HuH-7.5 (cell line): ENCODE results near the gene SLC47A2.
A peak's percentile ranks its signal among the peaks of the same experiment; 100 is the strongest.
"Not testable (repeated sequence)": the region's sequence is repeated elsewhere in the genome, so short reads cannot be mapped to it uniquely, and the experiment has no call there.

Experiments
- DNase-seq: peaks from one replicate; pipeline ENCODE4 v3.0.0; 2011; ENCODE audit warnings: low spot score

Gene SLC47A2

DNA sequence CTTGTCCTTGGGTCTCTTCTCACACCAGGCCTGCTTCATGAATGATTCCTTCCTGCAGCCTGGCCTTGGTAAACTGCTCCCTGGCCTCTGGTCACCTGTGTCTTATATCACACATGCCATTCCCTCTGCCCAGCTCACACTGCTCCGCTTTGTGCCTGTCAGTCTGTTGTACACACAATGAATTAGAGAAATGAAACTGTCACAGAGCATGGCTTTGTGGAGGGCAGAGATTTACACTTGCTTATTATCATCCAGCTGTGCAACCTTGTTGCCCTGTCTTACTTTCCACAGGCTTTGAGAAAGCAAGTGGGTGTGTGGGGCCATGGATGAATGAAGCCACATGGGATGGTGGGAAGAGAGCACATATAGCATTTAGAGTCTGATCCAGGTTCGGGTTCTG is 45.5 kb downstream of the SLC47A2 start:
- DNase-seq, result no peak

DNA sequence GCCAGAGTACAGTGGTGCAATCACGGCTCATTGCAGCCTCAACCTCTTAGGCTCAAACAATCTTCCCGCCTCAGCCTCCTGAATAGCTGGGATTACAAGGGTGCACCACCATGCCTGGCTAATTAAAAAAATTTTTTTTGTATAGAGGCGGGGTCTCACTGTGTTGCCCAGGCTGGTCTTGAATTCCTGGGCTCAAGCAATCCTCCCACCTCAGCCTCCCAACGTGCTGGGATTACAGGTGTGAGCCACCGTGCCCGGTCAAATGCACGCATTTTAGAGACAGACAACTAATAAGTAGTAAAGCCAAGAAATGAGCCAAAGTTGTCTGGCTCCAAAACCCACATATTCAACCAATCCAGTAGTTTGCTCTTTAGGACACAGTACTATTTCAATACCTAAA is 46.7 kb downstream of the SLC47A2 start:
- not testable (repeated sequence) for DNase-seq

DNA sequence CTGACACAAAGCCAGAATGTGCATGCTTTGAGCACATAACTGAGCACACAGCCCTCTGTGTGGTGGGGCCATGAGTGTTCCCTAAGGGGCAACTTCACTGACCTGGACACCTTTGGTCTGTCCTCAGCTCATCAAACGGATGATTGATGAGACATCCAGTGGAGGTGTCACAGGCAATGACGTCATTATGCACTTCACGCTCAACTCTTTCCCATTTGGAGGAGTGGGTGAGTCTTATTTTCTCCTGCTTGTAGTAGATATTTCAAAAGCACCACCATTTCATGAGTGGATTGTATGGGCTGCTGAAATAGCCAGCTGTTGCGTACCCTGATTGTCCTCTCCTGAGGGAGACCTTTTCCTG is 51.6 kb downstream of the SLC47A2 start:
- no peak for DNase-seq

DNA sequence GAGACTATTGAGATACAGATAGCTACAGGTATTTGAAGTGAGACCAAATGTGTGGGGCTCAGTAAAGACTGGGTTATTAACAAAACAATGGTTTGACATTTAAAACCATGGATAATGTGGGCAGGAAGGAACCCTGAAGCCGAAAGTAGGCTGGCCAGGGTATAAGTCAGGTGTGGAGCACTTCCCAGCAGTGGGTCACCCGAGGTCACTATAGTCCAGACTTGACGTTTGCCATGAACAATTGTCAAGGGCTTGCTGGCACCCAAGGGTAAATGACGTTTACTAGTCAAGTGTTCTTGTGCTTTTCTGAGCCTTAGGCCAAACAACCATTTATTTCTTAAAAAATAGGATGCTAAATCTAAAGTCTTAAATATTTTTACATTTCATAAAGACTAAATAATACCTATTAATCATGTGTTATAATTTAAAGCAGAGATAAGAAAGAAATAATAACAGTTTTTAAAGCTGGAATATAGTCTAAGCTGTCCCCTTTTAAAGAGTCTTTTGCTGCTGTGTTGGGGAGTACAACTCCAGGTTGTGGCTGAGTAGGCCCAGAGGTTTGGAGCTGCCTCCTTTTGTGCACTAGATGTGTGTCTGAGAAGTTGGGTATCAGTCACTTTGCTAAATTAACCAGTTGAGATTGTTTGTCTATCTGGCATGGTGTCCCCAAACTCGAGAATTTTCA is 52.1 kb downstream of the SLC47A2 start:
- no peak for DNase-seq

DNA sequence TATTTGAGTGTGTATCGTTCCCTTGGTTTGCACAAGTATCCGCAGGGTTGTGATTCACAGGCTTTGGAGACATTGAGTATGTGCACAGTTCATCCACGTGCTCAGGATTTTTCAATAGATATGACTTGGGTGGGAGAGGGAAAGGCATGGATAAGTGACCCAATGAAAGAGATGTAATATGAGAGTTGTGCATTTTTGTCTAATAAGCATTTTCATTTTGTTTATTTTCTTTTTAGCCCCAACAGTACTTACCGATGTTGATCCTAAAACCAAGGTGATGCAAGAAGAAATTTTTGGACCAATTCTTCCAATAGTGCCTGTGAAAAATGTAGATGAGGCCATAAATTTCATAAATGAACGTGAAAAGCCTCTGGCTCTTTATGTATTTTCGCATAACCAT is 53.3 kb downstream of the SLC47A2 start:
- no peak for DNase-seq

DNA sequence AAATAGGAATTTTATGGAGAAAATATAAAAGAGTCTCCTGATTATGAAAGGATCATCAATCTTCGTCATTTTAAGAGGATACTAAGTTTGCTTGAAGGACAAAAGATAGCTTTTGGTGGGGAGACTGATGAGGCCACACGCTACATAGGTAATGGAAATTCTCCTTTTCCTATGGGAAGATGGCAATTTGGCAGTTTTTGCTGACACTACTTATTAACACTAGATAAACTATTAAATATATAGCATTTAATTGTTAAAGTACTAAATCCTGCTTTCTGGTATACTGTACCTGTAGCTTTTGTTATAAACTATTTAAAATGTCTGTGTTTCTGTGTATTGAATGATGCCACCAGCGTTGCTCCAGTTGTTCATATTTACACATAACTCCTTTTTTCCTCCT is 55.3 kb downstream of the SLC47A2 start:
- no peak for DNase-seq

DNA sequence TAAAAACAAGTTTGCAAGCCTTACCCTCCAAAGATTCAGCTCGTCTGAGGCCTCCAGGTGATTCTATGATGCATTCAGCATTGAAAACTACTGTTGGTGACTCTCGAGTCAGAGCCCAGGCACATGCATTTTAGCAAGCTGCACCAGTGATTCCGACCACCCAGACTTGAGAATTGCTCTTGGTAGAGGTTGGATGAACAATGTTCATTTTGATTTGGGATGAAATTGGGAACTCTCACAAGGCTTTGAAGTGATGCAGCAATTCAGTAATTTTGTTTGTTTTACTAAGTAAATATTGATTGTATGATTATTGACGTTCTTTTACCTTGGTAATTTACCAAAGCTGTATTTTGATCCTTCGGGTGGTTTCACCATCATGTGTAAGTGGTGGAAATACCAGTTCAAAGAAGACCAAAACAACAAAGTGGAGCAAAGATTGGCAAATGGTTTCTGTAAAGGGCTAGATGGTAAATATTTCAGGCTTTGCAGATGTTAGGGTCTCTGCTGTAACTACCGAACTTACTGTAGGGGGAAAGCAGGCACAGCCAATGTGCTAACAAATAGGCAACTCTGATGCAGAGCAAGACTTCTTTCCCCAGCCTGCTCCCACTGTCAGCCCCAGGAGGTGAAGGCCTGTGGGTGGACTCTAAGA is 56.0 kb downstream of the SLC47A2 start:
- no peak for DNase-seq

DNA sequence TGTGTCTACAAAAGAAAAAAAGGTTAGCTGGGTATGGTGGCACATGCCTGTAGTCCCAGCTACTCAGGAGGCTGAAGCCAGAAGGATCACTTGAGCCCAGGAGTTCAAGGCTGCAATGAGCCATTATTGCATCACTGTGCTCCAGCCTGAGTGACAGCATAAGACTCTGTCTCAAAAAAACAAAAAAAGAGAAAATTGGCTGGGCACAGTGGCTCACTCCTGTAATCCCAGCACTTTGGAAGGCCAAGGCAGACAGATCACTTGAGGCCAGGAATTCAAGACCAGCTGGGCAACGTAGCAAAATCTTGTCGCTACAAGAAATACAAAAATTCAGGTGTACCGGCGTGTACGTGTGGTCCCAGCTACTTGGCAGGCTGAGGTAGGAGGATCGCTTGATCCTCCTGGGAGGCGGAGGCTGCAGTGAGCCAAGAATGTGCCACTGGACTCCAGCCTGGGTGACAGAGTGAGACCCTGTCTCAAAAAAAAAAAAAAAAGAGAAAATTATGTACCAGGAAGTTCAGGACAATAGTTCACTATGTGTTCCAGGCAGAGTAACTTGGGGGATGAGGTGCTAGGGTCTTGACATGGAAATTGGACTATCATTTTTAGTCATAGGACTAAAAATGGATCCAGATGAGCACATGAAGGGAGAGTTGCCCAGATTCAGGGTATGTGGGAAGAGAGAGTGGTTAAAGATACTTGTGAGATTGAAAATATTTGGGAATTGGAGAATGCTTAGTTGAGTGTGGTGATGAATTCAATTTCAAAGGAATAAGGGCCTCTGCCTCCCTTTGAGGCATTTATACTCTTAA is 56.8 kb downstream of the SLC47A2 start:
- no peak for DNase-seq

DNA sequence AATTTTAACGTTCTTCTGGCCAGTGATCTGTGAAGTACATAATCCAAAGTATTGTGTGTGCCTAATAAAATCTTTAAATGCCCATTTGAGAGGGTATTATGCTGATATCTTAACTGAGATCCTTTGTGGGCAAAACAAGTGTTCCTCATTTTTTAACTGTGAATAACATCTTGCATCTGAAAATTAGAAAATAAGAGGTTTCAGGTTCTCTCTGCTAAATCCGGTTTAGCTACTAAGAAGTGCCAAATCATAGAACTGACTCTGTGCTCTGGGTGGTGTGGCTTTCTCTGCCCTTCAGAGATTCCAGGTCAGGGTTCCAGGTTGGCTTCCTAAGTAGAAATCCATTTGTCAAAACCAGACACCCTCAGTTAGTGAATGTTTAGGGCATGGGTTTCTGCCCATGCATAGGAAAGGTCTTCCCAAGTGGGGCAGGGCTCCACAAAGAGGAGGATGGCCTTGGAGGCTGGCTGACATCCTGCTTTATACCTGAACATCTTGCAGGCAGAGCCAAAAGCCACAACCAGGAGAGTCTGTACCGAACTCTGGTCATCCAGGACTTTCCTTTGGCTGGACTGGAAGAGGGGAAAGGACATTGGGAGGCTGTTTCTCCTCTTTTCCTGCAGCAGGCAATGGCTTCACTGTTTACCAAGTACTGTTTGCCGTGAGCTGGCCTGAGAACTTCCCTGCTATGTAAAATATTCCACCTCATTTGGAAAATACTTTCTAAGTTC is 59.4 kb downstream of the SLC47A2 start:
- DNase-seq, result no peak

DNA sequence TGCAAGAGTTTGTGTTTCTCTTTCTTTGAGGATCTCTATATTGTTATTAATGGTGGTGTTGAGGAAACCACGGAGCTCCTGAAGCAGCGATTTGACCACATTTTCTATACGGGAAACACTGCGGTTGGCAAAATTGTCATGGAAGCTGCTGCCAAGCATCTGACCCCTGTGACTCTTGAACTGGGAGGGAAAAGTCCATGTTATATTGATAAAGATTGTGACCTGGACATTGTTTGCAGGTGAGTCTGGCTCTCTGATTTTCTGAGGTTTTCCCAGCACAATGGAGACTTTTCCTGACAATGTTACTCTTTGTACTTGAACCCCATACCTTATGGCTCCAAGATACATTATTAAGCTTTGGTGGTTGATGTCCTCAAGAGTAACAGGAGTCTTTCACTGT is 60.0 kb downstream of the SLC47A2 start:
- no peak for DNase-seq

DNA sequence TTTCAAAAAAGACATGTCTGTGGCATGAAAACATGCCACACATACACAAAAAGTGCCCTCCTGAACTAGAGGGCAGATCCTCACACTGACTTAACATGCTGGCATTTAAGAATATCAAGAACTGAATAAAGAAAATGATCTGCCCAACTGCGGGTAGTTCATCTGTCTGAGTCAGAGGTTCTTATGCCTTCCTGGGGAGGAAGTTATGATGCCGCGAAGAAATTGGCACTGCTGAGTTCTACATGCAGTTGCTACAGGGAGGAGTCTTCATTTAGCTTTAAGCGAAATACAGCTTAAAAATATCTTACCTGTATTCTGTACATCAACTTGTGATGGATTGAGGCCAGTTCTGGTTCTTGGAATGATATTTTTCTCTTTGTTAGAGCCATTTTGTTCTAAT is 61.5 kb downstream of the SLC47A2 start:
- no peak for DNase-seq

DNA sequence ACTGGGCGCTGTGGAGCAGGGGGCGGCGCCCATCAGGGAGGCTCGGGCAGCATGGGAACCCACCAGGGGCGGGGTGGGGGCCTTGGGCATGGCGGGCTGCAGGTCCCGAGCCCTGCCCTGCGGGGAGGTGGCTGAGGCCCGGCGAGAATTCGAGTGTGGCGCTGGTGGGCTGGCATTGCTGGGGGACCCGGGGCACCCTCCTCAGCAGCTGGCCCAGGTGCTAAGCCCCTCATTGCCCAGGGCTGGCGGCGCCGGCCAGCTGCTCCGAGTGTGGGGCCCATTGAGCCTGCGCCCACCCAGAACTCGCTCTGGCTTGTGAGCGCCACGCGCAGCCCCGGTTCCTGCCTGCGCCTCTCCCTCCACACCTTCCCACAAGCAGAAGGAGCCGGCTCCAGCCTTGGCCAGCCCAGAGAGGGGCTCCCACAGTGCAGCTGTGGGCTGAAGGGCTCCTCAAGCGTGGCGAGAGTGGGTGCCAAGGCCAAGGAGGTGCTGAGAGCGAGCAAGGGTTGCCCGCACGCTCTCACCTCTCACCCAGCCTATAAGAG is 62.0 kb downstream of the SLC47A2 start:
- no peak for DNase-seq

DNA sequence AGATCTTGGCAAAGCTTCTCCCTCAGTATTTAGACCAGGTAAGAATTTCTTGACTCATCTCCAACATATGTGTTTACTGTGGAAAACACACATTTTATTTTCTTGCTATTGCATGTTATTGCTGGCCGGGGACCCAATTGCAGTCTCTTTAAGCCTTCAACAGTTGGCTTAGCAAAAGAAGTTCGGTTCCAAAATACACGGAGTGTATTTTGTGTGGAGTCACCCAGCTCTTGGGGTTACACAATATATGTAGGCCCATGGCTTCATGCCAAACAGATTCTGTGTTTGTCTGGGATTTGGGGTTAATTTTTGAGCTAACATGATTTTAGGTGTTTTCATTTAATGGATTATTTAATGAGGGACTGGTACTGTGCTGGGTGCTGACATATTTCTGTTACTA is 63.8 kb downstream of the SLC47A2 start:
- DNase-seq, result no peak

DNA sequence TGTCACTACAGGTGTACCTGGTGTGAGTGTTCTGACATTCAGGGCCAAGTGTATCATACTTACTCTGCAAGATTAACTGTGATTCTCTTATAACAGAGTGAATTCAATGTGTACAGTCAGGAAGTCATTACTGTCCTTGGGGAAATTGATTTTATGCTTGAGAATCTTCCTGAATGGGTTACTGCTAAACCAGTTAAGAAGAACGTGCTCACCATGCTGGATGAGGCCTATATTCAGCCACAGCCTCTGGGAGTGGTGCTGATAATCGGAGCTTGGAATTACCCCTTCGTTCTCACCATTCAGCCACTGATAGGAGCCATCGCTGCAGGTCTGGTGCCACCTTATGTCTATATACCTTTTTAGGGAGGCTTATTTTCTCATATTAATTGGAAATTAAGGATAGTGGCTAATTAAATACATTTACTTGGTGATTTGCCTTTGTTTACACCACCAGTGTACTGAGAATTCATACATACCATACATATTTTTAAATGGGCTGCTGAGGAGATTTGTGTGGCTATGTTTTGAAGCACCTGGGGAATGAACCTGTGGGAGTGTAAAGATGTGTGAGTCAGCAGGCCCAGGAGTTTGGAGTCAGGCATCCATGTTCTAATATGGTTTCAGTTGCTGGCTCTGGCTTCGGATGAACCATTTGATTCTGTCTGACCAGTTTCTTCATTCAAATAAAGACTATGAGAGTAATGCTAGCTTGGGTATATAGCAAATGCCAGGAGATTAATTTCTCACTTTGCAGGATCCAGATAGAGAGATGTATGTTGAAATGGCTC is 64.7 kb downstream of the SLC47A2 start:
- no peak for DNase-seq

DNA sequence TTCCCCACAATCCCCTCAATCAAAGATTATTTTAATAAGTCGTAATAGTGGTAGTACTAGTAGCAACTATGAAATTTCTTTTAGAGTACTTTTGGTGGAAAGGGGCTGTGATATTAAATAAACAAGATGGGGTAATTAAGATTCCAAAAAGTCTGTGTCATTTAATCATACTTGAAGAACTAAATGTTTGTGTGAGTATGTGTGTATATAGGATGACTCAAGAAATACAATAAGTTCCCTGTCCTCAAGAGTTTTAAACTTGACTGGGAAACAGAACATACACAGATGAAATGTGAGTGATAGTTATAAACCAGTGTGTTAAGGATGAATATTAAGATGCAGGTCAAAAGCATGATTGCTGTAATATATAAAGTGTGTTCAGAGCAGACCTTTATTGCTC is 65.6 kb downstream of the SLC47A2 start:
- DNase-seq, result no peak

DNA sequence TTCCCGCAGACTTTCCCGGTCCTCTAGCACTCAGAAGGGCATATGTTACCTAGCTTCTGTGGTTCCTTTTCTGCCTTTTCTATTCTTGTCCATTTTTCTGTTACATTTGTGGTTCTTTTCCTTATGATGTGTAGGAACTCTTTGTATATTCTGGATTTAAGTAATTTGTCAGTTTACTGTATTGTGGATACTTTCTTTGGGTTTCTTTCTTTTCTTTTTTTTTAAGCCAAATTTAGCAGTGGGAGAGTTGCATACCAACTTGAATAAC is 67.2 kb downstream of the SLC47A2 start:
- no peak for DNase-seq

DNA sequence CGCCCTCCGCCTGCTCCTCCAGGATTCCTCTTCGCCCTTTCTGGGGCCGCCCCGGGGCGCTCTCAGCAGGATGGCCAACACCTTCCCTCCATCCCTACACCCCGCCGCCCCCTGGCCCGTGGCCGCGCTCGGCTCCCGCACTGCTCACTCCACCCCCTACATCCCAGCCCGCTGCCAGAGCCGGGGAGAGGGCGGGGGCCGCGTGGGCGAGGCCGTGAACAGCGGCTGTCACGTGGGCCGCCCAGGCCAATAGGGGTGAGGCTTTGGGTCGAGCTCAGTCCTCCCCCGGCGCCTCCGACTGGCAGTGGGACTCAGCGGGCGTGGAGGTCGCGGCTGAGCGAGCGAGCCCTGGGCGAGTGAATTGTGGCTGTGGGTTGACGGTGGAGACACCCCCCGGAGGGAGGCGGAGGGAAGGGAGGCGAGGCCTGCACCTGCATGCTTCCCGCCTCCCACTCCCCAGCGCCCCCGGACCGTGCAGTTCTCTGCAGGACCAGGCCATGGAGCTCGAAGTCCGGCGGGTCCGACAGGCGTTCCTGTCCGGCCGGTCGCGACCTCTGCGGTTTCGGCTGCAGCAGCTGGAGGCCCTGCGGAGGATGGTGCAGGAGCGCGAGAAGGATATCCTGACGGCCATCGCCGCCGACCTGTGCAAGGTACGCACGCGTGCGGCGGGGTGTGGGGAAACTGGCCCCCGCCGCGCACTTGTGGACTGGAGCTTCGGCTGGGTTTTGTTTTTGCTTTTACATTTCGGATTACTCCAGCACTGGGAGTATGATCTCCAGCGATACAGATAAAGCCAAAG is 67.7 kb downstream of the SLC47A2 start, which contains the start of gene ALDH3A2:
TSS of gene ALDH3A2 (plus strand) at position 277 of the 799 bp plus-strand sequence. CDS start at position 498, 221 bp downstream.
- DNase-seq, result peak; percentile 92

DNA sequence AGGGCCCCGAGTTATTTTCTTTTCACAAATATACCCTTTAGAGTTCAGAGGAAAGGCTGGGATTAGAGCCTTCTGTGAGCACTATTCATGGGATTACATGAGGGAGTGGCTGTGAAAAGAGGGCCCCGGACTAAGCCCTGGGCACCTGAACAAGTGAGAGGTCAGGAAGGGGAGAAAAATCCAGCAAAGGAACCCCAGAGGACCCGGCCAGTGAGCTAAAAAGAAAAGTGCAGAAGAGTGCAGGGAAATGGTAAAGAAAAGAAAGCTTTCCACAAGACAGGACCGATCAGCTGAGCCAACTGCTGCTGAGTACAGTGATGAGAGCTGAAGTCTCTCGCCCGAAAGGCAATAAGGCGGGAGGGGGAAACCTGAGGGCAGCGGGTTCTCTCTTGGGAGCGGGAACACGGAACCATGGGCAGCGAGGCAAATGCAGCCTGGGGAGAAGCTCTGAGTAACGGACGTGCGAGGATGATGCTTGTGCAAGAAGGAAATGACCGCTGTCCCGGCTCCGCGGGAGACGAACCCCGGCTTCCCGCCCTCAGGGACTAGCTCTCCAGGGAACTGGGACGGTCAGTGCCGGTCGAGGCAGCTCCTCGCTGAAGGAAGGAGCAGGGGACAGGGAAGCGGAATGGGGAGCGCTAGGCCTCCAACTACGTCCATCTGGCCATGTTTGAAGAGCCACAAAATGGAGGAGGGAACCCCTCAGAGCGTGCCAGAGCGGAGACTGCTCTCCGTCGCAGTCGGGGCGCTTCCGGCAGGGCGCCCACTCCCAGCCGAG is 68.5 kb downstream of the SLC47A2 start:
- no peak for DNase-seq

DNA sequence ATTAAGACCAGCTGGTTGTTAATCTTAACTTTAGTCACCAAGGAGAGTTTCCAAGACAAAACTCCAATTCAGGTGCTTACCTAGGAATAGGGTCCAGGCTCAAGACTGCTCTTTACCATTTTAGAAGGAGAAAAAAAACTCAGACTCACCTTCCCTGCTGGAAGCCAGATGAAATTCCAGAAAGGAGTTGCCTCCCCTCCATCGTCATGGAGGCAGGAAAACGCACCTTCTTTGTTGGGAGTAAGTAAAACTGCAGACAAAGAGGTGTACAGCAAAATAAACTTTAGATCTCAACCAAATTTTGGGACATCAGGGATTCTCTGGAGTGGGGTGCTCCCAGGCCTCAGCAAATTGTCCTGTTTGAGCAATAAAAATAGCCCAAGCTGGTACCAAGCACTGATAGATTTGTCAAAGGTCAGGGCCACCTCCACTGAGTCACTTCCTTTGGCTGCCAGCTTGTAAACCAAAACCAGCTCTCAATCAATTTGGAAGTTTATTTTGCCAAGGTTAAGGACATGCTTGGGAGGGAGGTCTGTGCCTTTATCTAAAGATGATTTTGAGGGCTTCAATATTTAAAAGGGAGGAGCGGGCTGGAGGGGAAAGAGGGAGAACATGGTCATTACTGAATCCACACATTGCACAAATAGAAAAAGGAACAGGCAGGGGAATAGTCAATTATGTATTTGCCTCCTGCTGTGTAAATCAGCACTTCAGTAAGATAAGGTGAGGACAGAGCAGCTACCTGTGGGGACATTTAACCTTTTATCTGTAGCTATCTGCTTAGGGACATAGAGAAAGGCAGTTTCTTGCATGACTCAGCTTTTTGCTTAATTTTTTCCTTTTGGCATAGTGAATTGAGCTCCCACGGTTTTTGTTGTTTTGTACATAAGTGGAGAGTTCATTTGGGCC is 69.3 kb downstream of the SLC47A2 start:
- no peak for DNase-seq
